Astrocyte of the cerebellum (primary cell): ENCODE results near the gene BFSP1.

Experiments used
- DNase-seq: peaks from one replicate; pipeline ENCODE4 v3.0.0-alpha.2; 2011; ENCODE audit warnings: low read depth
- H3K4me3 ChIP-seq: 2 replicates; pipeline ENCODE4 v1.5.1; 2011; ENCODE audit warnings: mild to moderate bottlenecking, low read depth, low read length, moderate library complexity
- in situ Hi-C: cut with HindIII; loops from 2 replicates; pipeline ENCODE4 v1.10.0; 2017; ENCODE audit warnings: low sequenced_read_pairs
- TF ChIP-seq, protein P1 (sequence below): IDR thresholded peaks from 2 replicates; pipeline ENCODE4 v1.5.1; 2012; ENCODE audit warnings: low read length, low read depth, moderate library complexity, mild to moderate bottlenecking; ENCODE audit errors: missing control alignments

BFSP1 gene

DNA sequence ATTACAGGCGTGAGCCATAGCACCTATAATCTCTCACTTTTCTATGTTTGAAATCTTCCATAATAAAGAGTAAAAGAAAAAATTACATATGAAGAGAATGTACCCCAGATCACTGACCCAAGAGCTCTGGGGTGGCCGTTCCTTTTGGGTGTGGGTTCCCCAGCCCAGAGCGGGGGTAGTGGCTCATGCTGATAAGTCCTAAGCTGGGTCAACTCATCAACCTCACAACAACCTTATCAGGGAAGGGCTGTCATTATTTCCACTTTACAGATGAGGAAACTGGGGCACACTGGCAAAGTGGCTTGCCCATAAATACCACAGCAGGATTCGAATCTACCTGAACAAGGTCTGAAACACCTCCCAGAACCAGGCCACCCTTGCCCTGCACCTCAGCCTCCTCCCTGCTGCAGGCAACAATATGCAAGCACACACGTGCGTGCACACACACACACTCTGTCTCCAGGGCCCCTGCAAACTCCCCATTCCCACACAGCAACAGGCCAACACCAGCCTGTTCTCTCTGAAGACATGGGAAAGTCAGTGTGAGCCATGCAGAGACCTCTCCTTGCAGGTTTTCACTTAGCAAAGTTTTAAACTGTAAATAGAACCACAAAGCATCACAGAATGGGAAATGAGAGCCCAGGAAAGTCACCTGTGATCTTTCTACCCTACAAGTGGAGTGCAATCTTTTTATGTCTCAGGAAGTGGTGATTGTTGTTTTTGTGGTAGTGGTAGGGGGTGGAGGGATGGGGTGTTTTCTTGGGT lies 27.7 kb downstream of the BFSP1 start:
- in situ Hi-C loops: no loop called here
- DNase-seq: no peak
- TF ChIP-seq, protein P1, sequence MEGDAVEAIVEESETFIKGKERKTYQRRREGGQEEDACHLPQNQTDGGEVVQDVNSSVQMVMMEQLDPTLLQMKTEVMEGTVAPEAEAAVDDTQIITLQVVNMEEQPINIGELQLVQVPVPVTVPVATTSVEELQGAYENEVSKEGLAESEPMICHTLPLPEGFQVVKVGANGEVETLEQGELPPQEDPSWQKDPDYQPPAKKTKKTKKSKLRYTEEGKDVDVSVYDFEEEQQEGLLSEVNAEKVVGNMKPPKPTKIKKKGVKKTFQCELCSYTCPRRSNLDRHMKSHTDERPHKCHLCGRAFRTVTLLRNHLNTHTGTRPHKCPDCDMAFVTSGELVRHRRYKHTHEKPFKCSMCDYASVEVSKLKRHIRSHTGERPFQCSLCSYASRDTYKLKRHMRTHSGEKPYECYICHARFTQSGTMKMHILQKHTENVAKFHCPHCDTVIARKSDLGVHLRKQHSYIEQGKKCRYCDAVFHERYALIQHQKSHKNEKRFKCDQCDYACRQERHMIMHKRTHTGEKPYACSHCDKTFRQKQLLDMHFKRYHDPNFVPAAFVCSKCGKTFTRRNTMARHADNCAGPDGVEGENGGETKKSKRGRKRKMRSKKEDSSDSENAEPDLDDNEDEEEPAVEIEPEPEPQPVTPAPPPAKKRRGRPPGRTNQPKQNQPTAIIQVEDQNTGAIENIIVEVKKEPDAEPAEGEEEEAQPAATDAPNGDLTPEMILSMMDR: no peak
- H3K4me3 ChIP-seq: no peak overlapping the region

DNA sequence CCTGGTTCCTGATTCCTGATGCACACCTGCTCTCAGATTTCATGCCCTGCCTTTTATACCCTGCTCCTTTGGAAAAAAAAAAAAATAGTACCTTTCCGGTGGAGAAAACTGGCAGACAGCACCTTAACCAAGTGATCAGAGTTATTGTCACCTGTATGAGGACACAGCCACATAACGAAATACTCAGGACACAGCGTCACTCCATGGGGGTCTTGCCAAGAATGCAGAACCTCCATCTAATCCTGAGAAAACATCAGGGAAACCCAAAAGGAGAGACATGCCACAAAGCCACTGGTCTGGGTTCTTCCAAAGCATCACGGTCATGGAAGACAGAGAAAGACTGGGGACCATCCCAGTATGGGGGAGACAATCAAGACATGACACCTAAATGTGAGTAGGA lies 29.1 kb downstream of the BFSP1 start:
- DNase-seq: no peak
- H3K4me3 ChIP-seq: no peak overlapping the region
- TF ChIP-seq, protein P1: no peak
- in situ Hi-C loops: no loop called here

DNA sequence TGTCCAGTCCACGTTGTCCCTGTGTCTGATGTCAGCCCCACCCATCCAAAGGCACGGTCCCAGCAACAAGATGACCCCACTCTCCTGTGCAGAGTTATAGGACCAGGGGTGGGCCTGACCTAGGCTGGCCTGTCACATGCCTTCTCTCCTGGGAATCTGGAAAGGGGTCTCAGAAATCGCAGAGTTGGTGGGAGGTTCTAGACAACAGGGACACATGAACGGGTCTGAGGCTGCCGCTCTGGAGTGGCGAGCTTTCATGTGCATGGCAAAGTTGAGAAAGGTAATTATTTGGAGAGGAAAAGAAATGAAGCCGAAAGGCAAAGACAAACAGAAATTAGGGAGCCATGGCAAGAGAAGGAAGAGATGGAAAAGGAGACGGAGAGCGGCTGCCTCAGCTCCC lies 29.5 kb downstream of the BFSP1 start:
- TF ChIP-seq, protein P1: no peak
- no peak for DNase-seq
- H3K4me3 ChIP-seq: no peak overlapping the region
- in situ Hi-C loops: no loop called here

DNA sequence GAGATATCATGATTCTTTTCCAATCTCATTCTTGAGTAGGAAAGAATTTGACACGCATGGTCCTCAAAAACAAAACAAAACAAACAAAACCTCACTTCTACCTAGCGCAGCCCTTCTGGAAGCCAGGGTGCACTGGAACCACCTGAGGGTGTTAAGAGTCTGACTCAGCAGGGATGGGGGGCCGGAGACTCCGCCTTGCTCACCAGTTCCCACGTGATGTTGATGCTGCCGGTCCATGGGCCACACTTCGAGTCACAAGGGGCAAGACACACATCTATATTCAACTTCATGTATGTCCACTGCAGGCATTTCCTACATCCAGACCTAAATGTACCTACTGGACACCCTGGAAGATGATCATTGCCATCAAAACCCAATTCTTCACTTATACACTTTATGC lies 30.4 kb downstream of the BFSP1 start:
- no peak for DNase-seq
- in situ Hi-C loops: no loop called here

DNA sequence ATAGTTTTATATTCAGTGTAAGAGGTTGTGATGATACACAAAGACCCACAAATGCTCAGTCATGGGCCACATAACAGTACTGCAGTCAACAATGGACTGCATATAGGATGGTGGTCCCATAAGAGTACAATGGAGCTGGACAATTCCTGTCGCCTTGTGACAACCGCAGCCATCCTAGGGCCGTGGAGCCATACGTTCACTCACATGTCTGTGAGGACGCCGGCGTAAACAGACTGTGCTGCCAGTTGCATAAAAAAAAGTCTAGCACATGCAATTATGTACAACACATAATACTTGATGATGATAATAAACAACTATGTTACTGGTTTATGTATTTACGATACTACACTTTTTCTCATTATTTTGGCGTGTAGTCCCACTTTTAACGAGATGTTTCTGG lies 30.9 kb downstream of the BFSP1 start:
- TF ChIP-seq, protein P1: no peak
- in situ Hi-C loops: no loop called here
- no peak overlapping the region for H3K4me3 ChIP-seq
- no peak for DNase-seq

More for the DNA sequence above, 30.4 kb downstream of the BFSP1 start:
- no peak overlapping the region for H3K4me3 ChIP-seq
- TF ChIP-seq, protein P1: no peak

DNA sequence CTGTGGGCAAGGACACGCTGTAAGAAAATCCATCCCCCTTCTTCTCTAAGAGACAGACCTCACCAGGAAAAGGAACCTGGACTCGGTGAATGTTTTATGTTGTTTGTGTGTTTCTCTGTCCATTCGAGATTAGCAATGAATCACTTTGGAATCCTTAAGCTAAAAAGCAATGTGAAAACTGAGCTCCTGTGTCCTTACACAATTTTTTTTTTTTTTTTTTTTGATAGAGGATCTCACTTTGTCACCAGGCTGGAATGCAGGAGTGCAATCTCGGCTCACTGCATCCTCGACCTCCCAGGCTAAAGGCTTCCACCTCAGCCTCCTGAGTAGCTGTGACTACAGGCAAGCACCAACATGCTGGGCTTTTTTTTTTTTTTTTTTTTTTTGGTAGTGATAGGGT lies 32.1 kb downstream of the BFSP1 start:
- in situ Hi-C loops: no loop called here
- no peak for DNase-seq
- TF ChIP-seq, protein P1: no peak
- H3K4me3 ChIP-seq: no peak overlapping the region
